GM19099 (cell line): ENCODE measurements around the gene SPATA25.
A peak's percentile ranks its signal among the peaks of the same experiment; 100 is the strongest.

ENCODE experiments used
- POLR2A ChIP-seq: IDR thresholded peaks from 3 replicates; pipeline ENCODE4 v1.6.1; 2011; ENCODE audit warnings: low read depth; ENCODE audit not compliant: insufficient read length; ENCODE audit errors: extremely low read depth

SPATA25 gene

GRCh38 chr20:45919542-45920399 lies 32.3 kb upstream of the SPATA25 start:
- TF ChIP-seq POLR2A = no peak

- no peak for TF ChIP-seq POLR2A
Observed at GRCh38 chr20:45918779-45919537, 31.5 kb upstream of the SPATA25 start.

GRCh38 chr20:45918182-45918737 lies 30.8 kb upstream of the SPATA25 start:
- no peak for TF ChIP-seq POLR2A

GRCh38 chr20:45917790-45918141 lies 30.3 kb upstream of the SPATA25 start:
- no peak for TF ChIP-seq POLR2A

GRCh38 chr20:45913116-45913515 lies 25.7 kb upstream of the SPATA25 start:
- no peak for TF ChIP-seq POLR2A

- TF ChIP-seq POLR2A = no peak
Observed at GRCh38 chr20:45912344-45912682, 24.9 kb upstream of the SPATA25 start.

GRCh38 chr20:45911486-45912343 lies 24.3 kb upstream of the SPATA25 start, which contains the start of gene PLTP:
PLTP (minus strand) TSS chr20:45912155; CDS start chr20:45911452, 703 bp downstream.
- no peak for TF ChIP-seq POLR2A

- TF ChIP-seq POLR2A = peak; percentile 68
Observed at GRCh38 chr20:45910670-45911485, 23.5 kb upstream of the SPATA25 start.

- TF ChIP-seq POLR2A = no peak
Observed at GRCh38 chr20:45909817-45910669, 22.6 kb upstream of the SPATA25 start.

- TF ChIP-seq POLR2A = no peak
Observed at GRCh38 chr20:45909336-45909808, 21.9 kb upstream of the SPATA25 start.

GRCh38 chr20:45908084-45908483 lies 20.7 kb upstream of the SPATA25 start:
- TF ChIP-seq POLR2A = no peak

- TF ChIP-seq POLR2A = no peak
Observed at GRCh38 chr20:45907219-45907948, 20.0 kb upstream of the SPATA25 start.

- no peak for TF ChIP-seq POLR2A
Observed at GRCh38 chr20:45905505-45906079, 18.2 kb upstream of the SPATA25 start.
